Neuron (in vitro differentiated cells): ENCODE data around the gene ADAMTS19.

Experiments used
- H2AFZ ChIP-seq: one replicate; pipeline ENCODE4 v1.6.1; 2013; ENCODE audit warnings: low read depth, mild to moderate bottlenecking, inconsistent platforms, low read length, moderate library complexity
- H3K27me3 ChIP-seq: one replicate; pipeline ENCODE4 v1.6.1; 2013; ENCODE audit warnings: low read length; ENCODE audit not compliant: insufficient read depth
- H3K36me3 ChIP-seq: one replicate; pipeline ENCODE4 v1.6.1; 2013; ENCODE audit warnings: low read length; ENCODE audit not compliant: insufficient read depth
- H3K4me1 ChIP-seq: one replicate; pipeline ENCODE4 v1.6.1; 2013; ENCODE audit warnings: low read length; ENCODE audit not compliant: insufficient read depth
- H3K4me3 ChIP-seq: 2 replicates; pipeline ENCODE4 v1.5.1; 2013; ENCODE audit warnings: mild to moderate bottlenecking, low read length, moderate library complexity
- H3K9me3 ChIP-seq: one replicate; pipeline ENCODE4 v1.6.1; 2013; ENCODE audit warnings: low read length

The ADAMTS19 gene

DNA sequence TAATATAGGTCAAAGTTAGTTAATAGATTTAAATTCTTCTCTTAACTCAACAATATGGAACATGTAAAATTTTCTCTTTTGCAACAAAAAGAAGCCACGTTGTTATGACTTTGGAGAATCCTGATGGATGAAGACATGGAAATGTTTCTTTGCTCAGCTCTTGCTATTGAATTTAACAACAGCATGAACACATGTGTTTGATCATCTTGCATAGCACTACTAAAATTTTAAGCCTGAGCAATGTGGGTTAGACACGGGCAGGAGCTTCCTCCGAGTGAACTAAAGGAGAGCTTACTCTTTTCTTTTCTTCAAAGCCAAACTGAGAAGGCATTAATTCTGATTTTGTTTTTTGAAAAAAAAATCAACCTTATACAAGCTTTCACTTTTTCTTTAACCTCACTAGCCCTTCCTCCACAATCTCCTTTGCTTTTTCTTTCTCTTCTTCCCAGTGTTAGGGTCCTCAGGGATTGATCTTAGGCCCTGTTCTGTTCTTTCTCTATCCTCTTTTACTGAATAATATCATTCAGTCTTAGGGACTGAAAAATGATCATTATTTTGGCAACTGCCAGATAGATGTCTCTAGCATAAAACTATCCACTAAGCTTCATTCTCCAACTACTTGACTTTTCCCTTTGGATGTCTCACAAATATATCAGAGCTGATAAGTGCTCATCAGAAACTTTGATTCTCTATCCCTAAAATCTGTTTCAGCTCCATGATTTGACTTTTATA, 36.9 kb downstream of the ADAMTS19 start:
- H3K27me3 ChIP-seq, result no peaks in the 10 kb centered on the region
- H3K4me3 ChIP-seq, result no peak overlapping the region
- H3K9me3 ChIP-seq, result no peaks in the 10 kb centered on the region
- no peak overlapping the region for H2AFZ ChIP-seq
- no peaks in the 10 kb centered on the region for H3K36me3 ChIP-seq
- no peaks in the 10 kb centered on the region for H3K4me1 ChIP-seq

- Histone ChIP-seq H3K27me3 (no peaks in the 10 kb centered on the region), H2AFZ (no peak overlapping the region), H3K4me1 (no peaks in the 10 kb centered on the region), H3K36me3 (no peaks in the 10 kb centered on the region), H3K9me3 (no peaks in the 10 kb centered on the region), H3K4me3 (no peak overlapping the region)
Observed at GRCh38 chr5:129499208-129499852, 39.2 kb downstream of the ADAMTS19 start.

DNA sequence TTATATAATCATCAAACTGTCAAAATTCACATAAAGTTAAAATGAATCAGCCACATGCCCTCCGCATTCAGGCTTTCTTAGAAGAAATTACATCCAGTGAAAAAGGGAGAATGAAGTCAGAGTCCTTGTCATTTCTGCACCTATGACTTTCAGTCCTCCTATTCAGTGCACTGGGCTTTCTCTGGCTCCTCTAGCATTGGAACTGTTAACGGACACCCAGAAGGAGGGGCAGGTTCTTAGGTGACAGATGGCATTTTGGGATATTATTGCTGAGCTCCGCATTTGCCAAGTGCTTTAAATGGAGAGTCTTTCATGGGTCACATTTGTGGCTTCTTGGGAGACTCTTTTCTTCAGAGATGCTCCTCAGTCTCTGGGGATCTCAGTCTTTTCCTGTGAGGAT, 40.0 kb downstream of the ADAMTS19 start:
- Histone ChIP-seq H3K27me3 (no peaks in the 10 kb centered on the region), H3K4me1 (no peaks in the 10 kb centered on the region), H2AFZ (no peak overlapping the region), H3K36me3 (no peaks in the 10 kb centered on the region), H3K4me3 (no peak overlapping the region), H3K9me3 (no peaks in the 10 kb centered on the region)

GRCh38 chr5:129506086-129506485, 46.0 kb downstream of the ADAMTS19 start:
- Histone ChIP-seq H3K4me1 (no peaks in the 10 kb centered on the region), H3K4me3 (no peak overlapping the region), H3K9me3 (no peaks in the 10 kb centered on the region), H3K27me3 (no peaks in the 10 kb centered on the region), H3K36me3 (no peaks in the 10 kb centered on the region), H2AFZ (no peak overlapping the region)

DNA sequence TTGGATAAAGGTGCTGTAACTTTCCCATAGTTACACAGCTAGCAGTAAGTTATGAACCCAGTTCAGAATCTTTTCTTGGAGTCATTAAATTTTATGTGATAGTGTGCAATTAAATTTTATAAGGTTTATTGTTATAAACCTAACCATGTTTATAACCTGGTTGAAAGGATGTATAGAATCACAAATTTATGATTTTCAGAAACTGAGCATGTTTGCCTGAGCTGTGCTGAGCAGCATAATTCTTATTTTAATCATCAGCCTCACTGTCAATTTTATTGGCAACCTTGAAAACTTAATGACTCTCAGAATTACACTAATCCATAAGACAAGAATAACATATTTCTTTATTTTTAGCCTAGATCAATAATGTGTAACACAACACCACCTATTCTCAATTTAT, 46.9 kb downstream of the ADAMTS19 start:
- Histone ChIP-seq H3K4me1 (no peaks in the 10 kb centered on the region), H3K4me3 (no peak overlapping the region), H3K27me3 (no peaks in the 10 kb centered on the region), H2AFZ (no peak overlapping the region), H3K36me3 (no peaks in the 10 kb centered on the region), H3K9me3 (no peaks in the 10 kb centered on the region)

- H2AFZ ChIP-seq, result no peak overlapping the region
- H3K9me3 ChIP-seq, result no peaks in the 10 kb centered on the region
- H3K4me1 ChIP-seq, result no peaks in the 10 kb centered on the region
- no peak overlapping the region for H3K4me3 ChIP-seq
- no peaks in the 10 kb centered on the region for H3K27me3 ChIP-seq
- H3K36me3 ChIP-seq, result no peaks in the 10 kb centered on the region
Observed at GRCh38 chr5:129507527-129507926, 47.4 kb downstream of the ADAMTS19 start.

- Histone ChIP-seq H2AFZ (no peak overlapping the region), H3K36me3 (no peaks in the 10 kb centered on the region), H3K9me3 (no peaks in the 10 kb centered on the region), H3K27me3 (no peaks in the 10 kb centered on the region), H3K4me3 (no peak overlapping the region), H3K4me1 (no peaks in the 10 kb centered on the region)
Observed at GRCh38 chr5:129508606-129509005, 48.5 kb downstream of the ADAMTS19 start.

DNA sequence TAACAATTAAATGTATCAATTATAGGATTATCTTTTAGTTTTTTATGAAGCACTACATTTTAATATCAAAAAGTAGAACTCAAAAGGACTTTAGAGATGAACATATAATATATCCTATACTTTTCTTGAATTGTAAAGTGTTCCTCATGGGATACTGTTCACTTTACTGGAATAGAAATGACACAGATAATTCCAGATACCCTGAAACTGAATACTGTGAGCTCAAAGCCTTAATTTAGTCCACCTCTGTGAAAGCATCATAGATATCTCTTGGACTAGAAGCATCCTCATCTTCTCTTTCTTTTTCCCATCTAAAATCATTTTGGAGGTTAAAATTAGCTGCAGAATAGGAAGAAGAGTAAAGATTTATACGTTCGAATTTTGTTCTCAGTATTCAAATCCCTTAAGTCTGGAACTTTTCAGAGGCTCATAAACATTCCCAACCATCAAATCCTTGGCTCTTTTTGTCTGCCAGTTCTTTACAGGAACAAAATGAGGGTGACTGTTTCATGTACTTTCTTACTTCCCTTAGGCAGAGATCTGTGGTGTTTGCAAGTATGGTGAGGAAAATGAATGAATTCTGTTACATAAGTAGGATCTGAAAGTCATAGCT, 49.4 kb downstream of the ADAMTS19 start:
- no peak overlapping the region for H3K4me3 ChIP-seq
- H3K4me1 ChIP-seq, result no peaks in the 10 kb centered on the region
- H2AFZ ChIP-seq, result no peak overlapping the region
- no peaks in the 10 kb centered on the region for H3K9me3 ChIP-seq
- H3K36me3 ChIP-seq, result no peaks in the 10 kb centered on the region
- H3K27me3 ChIP-seq, result no peaks in the 10 kb centered on the region

GRCh38 chr5:129511291-129511690, 51.2 kb downstream of the ADAMTS19 start:
- Histone ChIP-seq H3K4me3 (no peak overlapping the region), H3K36me3 (no peaks in the 10 kb centered on the region), H2AFZ (no peak overlapping the region), H3K4me1 (no peaks in the 10 kb centered on the region), H3K9me3 (no peaks in the 10 kb centered on the region), H3K27me3 (no peaks in the 10 kb centered on the region)

GRCh38 chr5:129541051-129541450, 81.0 kb downstream of the ADAMTS19 start:
- Histone ChIP-seq H2AFZ (no peak overlapping the region), H3K4me1 (no peaks in the 10 kb centered on the region), H3K4me3 (no peak overlapping the region), H3K36me3 (no peaks in the 10 kb centered on the region), H3K27me3 (no peaks in the 10 kb centered on the region), H3K9me3 (no peaks in the 10 kb centered on the region)

DNA sequence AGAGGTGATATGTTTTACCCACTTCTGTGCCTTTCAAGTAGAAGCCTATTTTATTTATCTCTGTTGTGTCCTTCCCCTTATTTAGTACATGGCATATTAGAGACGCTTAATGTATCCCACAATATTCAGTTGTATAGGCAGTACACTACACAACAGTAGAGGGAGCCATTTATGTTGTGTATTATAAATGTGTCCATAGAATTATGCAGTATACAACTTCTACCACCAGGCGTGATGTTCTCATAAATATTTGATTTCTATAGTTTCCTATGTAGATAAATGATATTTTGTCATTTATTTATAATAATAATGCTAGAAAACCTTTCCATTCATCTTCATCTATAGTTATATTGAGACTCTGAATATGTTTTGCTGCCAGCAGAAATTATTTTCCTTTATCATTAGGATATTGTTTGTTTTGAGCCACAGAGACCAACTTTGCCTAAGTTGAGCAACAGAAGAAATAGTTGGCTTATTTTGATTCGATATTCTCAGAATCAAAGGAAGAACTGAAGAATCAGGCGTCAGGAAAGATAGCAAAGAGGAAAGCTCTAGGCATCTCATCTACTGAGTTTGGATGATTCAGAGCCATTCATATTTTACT, 81.7 kb downstream of the ADAMTS19 start:
- Histone ChIP-seq H3K36me3 (no peaks in the 10 kb centered on the region), H3K4me3 (no peak overlapping the region), H3K9me3 (no peaks in the 10 kb centered on the region), H3K27me3 (no peaks in the 10 kb centered on the region), H3K4me1 (no peaks in the 10 kb centered on the region), H2AFZ (no peak overlapping the region)

DNA sequence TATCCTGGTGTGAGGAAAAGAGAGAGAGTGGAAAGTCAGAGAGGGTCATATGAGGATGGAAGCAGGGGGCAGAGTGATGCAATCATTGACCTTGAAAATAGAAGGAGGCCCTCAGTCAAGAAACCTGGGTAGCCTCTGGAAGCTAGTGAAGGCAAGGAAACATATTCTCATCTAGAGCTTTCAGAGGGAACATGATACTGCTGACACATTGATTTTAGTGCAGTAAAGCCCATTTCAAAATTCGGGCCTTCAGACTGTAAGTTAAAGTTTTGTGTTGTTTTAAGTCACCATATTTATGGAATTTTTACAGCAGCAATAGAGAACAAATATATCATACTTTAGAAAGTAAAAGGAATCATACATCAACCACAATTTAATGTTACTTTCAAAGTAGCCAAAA, 87.0 kb downstream of the ADAMTS19 start:
- H3K4me3 ChIP-seq, result no peak overlapping the region
- no peaks in the 10 kb centered on the region for H3K27me3 ChIP-seq
- no peaks in the 10 kb centered on the region for H3K36me3 ChIP-seq
- no peaks in the 10 kb centered on the region for H3K4me1 ChIP-seq
- H2AFZ ChIP-seq, result no peak overlapping the region
- H3K9me3 ChIP-seq, result no peaks in the 10 kb centered on the region

DNA sequence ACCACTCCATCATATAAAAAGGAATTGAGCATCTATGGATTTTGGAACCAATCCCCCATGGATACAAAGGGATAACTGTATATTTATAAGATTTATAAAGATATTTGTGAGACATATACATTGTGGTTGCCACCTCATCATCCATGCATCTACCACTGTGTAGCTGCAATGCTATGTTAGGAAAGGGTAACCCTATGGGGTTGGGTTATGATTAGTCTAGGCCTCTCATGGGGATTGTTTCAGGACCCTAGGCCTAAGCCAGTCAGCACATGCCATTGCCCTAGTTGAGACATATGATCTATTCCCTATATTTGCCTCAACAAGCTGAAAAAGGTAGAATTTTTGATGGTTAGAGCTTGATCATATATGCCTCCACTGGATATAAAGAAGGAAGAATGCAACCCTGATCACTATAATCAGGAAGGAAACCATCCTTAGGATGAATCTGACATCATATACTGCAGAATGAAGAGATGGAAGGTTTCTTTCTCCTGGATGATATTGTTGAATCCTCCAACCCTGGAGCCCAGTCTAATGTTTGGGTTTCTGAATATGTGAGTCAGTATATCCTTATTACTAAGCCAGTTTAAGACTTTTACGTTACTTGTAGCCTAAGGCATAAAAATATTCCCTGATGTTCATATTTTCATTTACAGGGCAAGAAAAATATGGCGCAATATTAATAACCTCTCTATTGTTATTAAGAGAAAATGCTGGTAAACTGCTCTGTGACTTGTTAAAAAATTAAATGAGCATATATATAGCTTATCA, 94.2 kb downstream of the ADAMTS19 start:
- Histone ChIP-seq H3K4me3 (no peak overlapping the region), H3K36me3 (no peaks in the 10 kb centered on the region), H2AFZ (no peak overlapping the region), H3K4me1 (no peaks in the 10 kb centered on the region), H3K9me3 (no peaks in the 10 kb centered on the region), H3K27me3 (no peaks in the 10 kb centered on the region)
